OCI-LY1 (cell line): ENCODE measurements around the gene SEMA3A.

Experiments
- H2AFZ ChIP-seq: fragments of 200-600 bp; sonication (generic), shearing (Covaris generic); 2 replicates; pipeline ENCODE4 v1.6.0; 2014; ENCODE audit warnings: antibody characterized with exemption, mild to moderate bottlenecking, low read length
- H3F3A ChIP-seq: fragments of 200-600 bp; sonication (generic), shearing (Covaris generic); 2 replicates; pipeline ENCODE4 v1.6.0; 2014; ENCODE audit warnings: mild to moderate bottlenecking, antibody characterized with exemption, low read length, moderate library complexity; ENCODE audit not compliant: insufficient read depth
- H3K27ac ChIP-seq: fragments of 200-600 bp; sonication (generic); 2 replicates; pipeline ENCODE4 v1.5.1; 2014; ENCODE audit warnings: low read length, mixed run types, mild to moderate bottlenecking, low read depth; ENCODE audit not compliant: poor library complexity, severe bottlenecking
- H3K27me3 ChIP-seq: fragments of 200-600 bp; sonication (generic); 2 replicates; pipeline ENCODE4 v1.6.0; 2014; ENCODE audit warnings: antibody characterized with exemption, mild to moderate bottlenecking, low read length, moderate library complexity; ENCODE audit not compliant: insufficient read depth
- H3K36me3 ChIP-seq: fragments of 200-600 bp; sonication (generic); 2 replicates; pipeline ENCODE4 v1.6.1; 2014; ENCODE audit warnings: mild to moderate bottlenecking, antibody characterized with exemption, low read length, moderate library complexity, mixed read lengths; ENCODE audit not compliant: insufficient read depth
- H3K4me1 ChIP-seq: fragments of 200-600 bp; sonication (generic); 2 replicates; pipeline ENCODE4 v1.5.1; 2014; ENCODE audit warnings: mild to moderate bottlenecking, low read length, moderate library complexity; ENCODE audit not compliant: insufficient read depth, severe bottlenecking
- H3K4me2 ChIP-seq: fragments of 200-600 bp; sonication (generic), shearing (Covaris generic); 2 replicates; pipeline ENCODE4 v1.6.1; 2014; ENCODE audit warnings: low read length
- H3K4me3 ChIP-seq: fragments of 200-600 bp; sonication (generic); 2 replicates; pipeline ENCODE4 v1.5.1; 2014; ENCODE audit warnings: low read length, low read depth, mild to moderate bottlenecking, mixed read lengths; ENCODE audit not compliant: poor library complexity, severe bottlenecking
- H3K79me2 ChIP-seq: fragments of 200-600 bp; shearing (Covaris generic); 2 replicates; pipeline ENCODE4 v1.6.1; 2016; ENCODE audit warnings: mixed run types, low read length, mixed read lengths; ENCODE audit not compliant: insufficient read depth
- H3K9ac ChIP-seq: fragments of 200-600 bp; sonication (generic), shearing (Covaris generic); 2 replicates; pipeline ENCODE4 v1.6.1; 2014; ENCODE audit warnings: mild to moderate bottlenecking, low read length, mixed read lengths
- H3K9me2 ChIP-seq: fragments of 200-600 bp; sonication (generic), shearing (Covaris generic); 2 replicates; pipeline ENCODE4 v1.6.1; 2014; ENCODE audit warnings: low read depth, mild to moderate bottlenecking, low read length, mixed read lengths
- H3K9me3 ChIP-seq: fragments of 200-600 bp; shearing (Covaris generic); 2 replicates; pipeline ENCODE4 v1.6.1; 2014; ENCODE audit warnings: low read length, mixed read lengths
- H4K20me1 ChIP-seq: fragments of 200-600 bp; sonication (generic), shearing (Covaris generic); 2 replicates; pipeline ENCODE4 v1.6.0; 2016; ENCODE audit warnings: mild to moderate bottlenecking, low read length; ENCODE audit not compliant: insufficient read depth
- EZH2 ChIP-seq: fragments of 200-600 bp; sonication (generic), shearing (Covaris generic); IDR thresholded peaks from 2 replicates; pipeline ENCODE4 v1.8.0; 2017; ENCODE audit warnings: borderline replicate concordance, mixed run types, mild to moderate bottlenecking, antibody characterized with exemption, low read length, moderate library complexity, mixed read lengths
- TF ChIP-seq, protein P1 (sequence below): fragments of 200-600 bp; sonication (generic), shearing (Covaris generic); IDR thresholded peaks from 2 replicates; pipeline ENCODE4 v1.5.1; 2017; ENCODE audit warnings: mild to moderate bottlenecking, antibody characterized with exemption, low read length, moderate library complexity, mixed read lengths

SEMA3A gene

DNA sequence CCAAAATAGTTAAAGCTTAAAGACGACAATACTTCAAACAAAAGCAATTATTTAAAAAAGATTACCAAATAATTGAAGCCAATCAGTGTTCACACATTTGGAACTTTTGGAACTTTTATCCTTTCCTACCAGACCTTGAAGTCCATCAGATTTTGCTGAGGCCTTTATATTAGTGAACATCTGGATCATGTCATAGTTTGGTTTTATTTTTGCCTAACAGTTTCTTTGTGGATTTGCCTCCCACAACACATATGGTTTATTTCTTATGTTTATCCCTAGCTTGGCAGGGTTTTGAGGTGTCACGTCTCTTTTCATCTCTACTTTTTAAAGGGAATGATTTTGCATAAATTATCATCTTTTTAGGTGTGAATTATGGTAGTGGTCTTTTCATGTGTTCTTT lies 242.4 kb downstream of the SEMA3A start:
- TF ChIP-seq, protein P1, sequence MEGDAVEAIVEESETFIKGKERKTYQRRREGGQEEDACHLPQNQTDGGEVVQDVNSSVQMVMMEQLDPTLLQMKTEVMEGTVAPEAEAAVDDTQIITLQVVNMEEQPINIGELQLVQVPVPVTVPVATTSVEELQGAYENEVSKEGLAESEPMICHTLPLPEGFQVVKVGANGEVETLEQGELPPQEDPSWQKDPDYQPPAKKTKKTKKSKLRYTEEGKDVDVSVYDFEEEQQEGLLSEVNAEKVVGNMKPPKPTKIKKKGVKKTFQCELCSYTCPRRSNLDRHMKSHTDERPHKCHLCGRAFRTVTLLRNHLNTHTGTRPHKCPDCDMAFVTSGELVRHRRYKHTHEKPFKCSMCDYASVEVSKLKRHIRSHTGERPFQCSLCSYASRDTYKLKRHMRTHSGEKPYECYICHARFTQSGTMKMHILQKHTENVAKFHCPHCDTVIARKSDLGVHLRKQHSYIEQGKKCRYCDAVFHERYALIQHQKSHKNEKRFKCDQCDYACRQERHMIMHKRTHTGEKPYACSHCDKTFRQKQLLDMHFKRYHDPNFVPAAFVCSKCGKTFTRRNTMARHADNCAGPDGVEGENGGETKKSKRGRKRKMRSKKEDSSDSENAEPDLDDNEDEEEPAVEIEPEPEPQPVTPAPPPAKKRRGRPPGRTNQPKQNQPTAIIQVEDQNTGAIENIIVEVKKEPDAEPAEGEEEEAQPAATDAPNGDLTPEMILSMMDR, result no peak
- TF ChIP-seq EZH2, result no peak
- no peak overlapping the region for H3K27ac ChIP-seq
- no peak overlapping the region for H3K4me3 ChIP-seq
- no peaks in the 10 kb centered on the region for H3K79me2 ChIP-seq
- H3K9ac ChIP-seq, result no peak overlapping the region
- H3K36me3 ChIP-seq, result no peaks in the 10 kb centered on the region
- H4K20me1 ChIP-seq, result no peaks in the 10 kb centered on the region
- no peaks in the 10 kb centered on the region for H3K27me3 ChIP-seq
- no peak overlapping the region for H3K4me2 ChIP-seq
- no peak overlapping the region for H2AFZ ChIP-seq
- H3K9me2 ChIP-seq, result no peaks in the 10 kb centered on the region
- H3F3A ChIP-seq, result no peaks in the 10 kb centered on the region
- H3K9me3 ChIP-seq, result no peaks in the 10 kb centered on the region
- H3K4me1 ChIP-seq, result no peaks in the 10 kb centered on the region

DNA sequence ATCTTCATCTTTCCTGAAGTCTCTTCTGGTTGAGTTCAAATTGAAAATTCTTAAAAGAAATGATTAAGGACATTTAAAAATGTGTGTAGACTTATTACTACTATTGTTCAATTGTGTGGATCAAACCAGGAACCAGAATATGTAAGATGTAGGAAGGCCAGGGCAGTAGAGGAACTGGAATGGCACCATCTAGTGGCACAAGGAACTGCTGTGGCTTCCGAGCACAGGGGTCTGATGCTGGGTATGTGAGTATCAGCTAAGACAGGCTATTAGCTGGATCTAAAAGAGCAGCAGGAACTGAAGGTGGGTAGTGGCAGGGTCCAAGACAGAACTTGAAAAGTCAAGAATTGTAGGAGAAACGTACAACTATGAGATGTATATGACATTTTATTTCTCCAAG lies 247.3 kb downstream of the SEMA3A start:
- no peak overlapping the region for H3K4me2 ChIP-seq
- no peak overlapping the region for H3K27ac ChIP-seq
- H3F3A ChIP-seq, result no peaks in the 10 kb centered on the region
- no peak overlapping the region for H3K9ac ChIP-seq
- no peak overlapping the region for H3K4me3 ChIP-seq
- no peaks in the 10 kb centered on the region for H4K20me1 ChIP-seq
- H3K9me3 ChIP-seq, result no peaks in the 10 kb centered on the region
- no peaks in the 10 kb centered on the region for H3K36me3 ChIP-seq
- TF ChIP-seq, protein P1, result peak; percentile 89
- TF ChIP-seq EZH2, result no peak
- H3K4me1 ChIP-seq, result no peaks in the 10 kb centered on the region
- no peaks in the 10 kb centered on the region for H3K9me2 ChIP-seq
- H3K27me3 ChIP-seq, result no peaks in the 10 kb centered on the region
- H3K79me2 ChIP-seq, result no peaks in the 10 kb centered on the region
- H2AFZ ChIP-seq, result no peak overlapping the region

DNA sequence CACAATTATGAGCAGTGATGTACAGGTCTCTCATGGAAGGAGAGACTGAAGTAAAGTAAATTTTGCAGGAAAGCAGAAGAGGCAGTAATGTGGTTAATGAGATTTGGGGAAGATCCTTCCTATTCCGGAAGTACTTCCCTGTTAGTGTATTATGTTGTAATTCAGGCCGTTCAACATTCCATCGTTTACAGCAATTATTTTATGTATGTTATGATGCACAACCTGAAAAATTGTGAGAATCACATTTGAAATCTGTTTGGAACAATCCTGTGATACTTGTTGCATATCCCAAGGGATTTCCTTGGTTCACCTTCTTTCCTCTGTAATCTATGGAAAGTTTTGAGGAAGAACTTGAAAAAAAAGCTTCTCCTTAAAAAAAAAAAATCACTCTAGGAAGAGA lies 247.8 kb downstream of the SEMA3A start:
- Histone ChIP-seq H3K36me3 (no peaks in the 10 kb centered on the region), H3K4me3 (no peak overlapping the region), H3K27me3 (no peaks in the 10 kb centered on the region), H3K4me2 (no peak overlapping the region), H3K9me3 (no peaks in the 10 kb centered on the region), H3K4me1 (no peaks in the 10 kb centered on the region), H4K20me1 (no peaks in the 10 kb centered on the region), H2AFZ (no peak overlapping the region), H3K79me2 (no peaks in the 10 kb centered on the region), H3K9me2 (no peaks in the 10 kb centered on the region), H3K9ac (no peak overlapping the region), H3F3A (no peaks in the 10 kb centered on the region), H3K27ac (no peak overlapping the region)
- TF ChIP-seq, protein P1, result no peak
- TF ChIP-seq EZH2, result no peak
